ENCODE data around the gene GNAL.

- TF ChIP-seq CTCF (IDR thresholded peaks at IDR 0.05) (no peak), POLR2A (IDR thresholded peaks at IDR 0.05) (no peak), POLR2AphosphoS5 (IDR thresholded peaks at IDR 0.05) (no peak)
These were observed 56.5 kb downstream of the GNAL start for GRCh38 chr18:11745521-11745920.
